HEK293 (cell line): ENCODE results near the gene KRTAP16-1.

ENCODE experiments used
- CTCF ChIA-PET: fragments of 350-600 bp; formaldehyde crosslinking; extraction: SDS; loops from one replicate; lab custom pipeline; 2021; ENCODE audit warnings: antibody characterized with exemption; lab: Yijun Ruan, JAX
- POLR2A ChIA-PET: fragments of 300-600 bp; formaldehyde crosslinking; extraction: SDS; loops from one replicate; lab custom pipeline; 2020; ENCODE audit warnings: antibody characterized with exemption, inconsistent platforms; lab: Yijun Ruan, JAX
- H3K27ac ChIP-seq: fragments of 200-500 bp; sonication (Bioruptor generic); 2 replicates; pipeline ENCODE4 v1.5.1; 2014; ENCODE audit warnings: low read depth, low read length, control low read depth, inconsistent platforms; ENCODE audit errors: extremely low read depth
- H3K36me3 ChIP-seq, 2 experiments: fragments of 200-500 bp in 1 of 2; sonication (Bioruptor generic) in 1 of 2; 1 replicate in 1 of 2; 2 replicates in 1 of 2; pipeline ENCODE4 v1.5.1; 2014 to 2017; ENCODE audit warnings: inconsistent platforms in 2 of 2, low read length in 2 of 2; ENCODE audit not compliant: control insufficient read depth in 2 of 2, insufficient read depth in 1 of 2
- H3K4me1 ChIP-seq: fragments of 200-500 bp; sonication (Bioruptor generic); 2 replicates; pipeline ENCODE4 v1.5.1; 2014; ENCODE audit warnings: mild to moderate bottlenecking, low read length, inconsistent platforms; ENCODE audit not compliant: control insufficient read depth, insufficient read depth
- H3K4me3 ChIP-seq: 2 replicates; pipeline ENCODE4 v1.5.1; 2011; ENCODE audit warnings: low read depth, mild to moderate bottlenecking, control low read depth, low read length, moderate library complexity
- H3K9me3 ChIP-seq: fragments of 200-500 bp; sonication (Bioruptor generic); 2 replicates; pipeline ENCODE4 v1.5.1; 2014; ENCODE audit warnings: low read depth, low read length, inconsistent platforms; ENCODE audit not compliant: control insufficient read depth, insufficient read depth
- EGR2 ChIP-seq: fragments of 450-650 bp; formaldehyde crosslinking; IDR thresholded peaks from 2 replicates; pipeline ENCODE4 v1.5.1; 2016; ENCODE audit warnings: low read depth, missing biosample characterization, missing genetic modification characterization
- GLI4 ChIP-seq: fragments of 450-650 bp; formaldehyde crosslinking; IDR thresholded peaks from 2 replicates; pipeline ENCODE4 v1.5.1; 2016; ENCODE audit warnings: missing biosample characterization, missing genetic modification characterization
- HOXD13 ChIP-seq: sonication (generic); formaldehyde crosslinking; IDR thresholded peaks from 2 replicates; pipeline ENCODE4 v1.8.0; 2022; ENCODE audit warnings: missing genetic modification reagents, borderline replicate concordance
- REPIN1 ChIP-seq: fragments of 450-650 bp; formaldehyde crosslinking; IDR thresholded peaks from 2 replicates; pipeline ENCODE4 v1.5.1; 2017; ENCODE audit warnings: missing biosample characterization, missing genetic modification characterization, low read depth
- SCRT2 ChIP-seq: fragments of 450-650 bp; formaldehyde crosslinking; IDR thresholded peaks from 2 replicates; pipeline ENCODE4 v1.5.1; 2016; ENCODE audit warnings: missing biosample characterization, missing genetic modification characterization
- ZBTB26 ChIP-seq: fragments of 450-650 bp; formaldehyde crosslinking; optimal IDR thresholded peaks from 2 replicates; pipeline ENCODE3; 2016; ENCODE audit warnings: missing biosample characterization, mild to moderate bottlenecking, missing genetic modification characterization
- ZNF10 ChIP-seq: fragments of 450-650 bp; formaldehyde crosslinking; IDR thresholded peaks from 2 replicates; pipeline ENCODE4 v1.5.1; 2017; ENCODE audit warnings: missing biosample characterization, missing genetic modification characterization
- ZNF114 ChIP-seq: fragments of 450-650 bp; formaldehyde crosslinking; IDR thresholded peaks from 2 replicates; pipeline ENCODE4 v1.5.0; 2017; ENCODE audit warnings: missing biosample characterization, missing genetic modification characterization
- ZNF302 ChIP-seq: fragments of 450-650 bp; formaldehyde crosslinking; IDR thresholded peaks from 2 replicates; pipeline ENCODE4 v1.5.1; 2016; ENCODE audit warnings: missing biosample characterization, missing genetic modification characterization, low read depth
- ZNF501 ChIP-seq: fragments of 450-650 bp; formaldehyde crosslinking; IDR thresholded peaks from 2 replicates; pipeline ENCODE4 v1.5.1; 2016; ENCODE audit warnings: missing biosample characterization, missing genetic modification characterization
- ZNF510 ChIP-seq: fragments of 450-650 bp; formaldehyde crosslinking; IDR thresholded peaks from 2 replicates; pipeline ENCODE4 v1.5.1; 2018; ENCODE audit warnings: mild to moderate bottlenecking, missing genetic modification characterization, missing biosample characterization; ENCODE audit not compliant: insufficient replicate concordance
- ZNF514 ChIP-seq: fragments of 450-650 bp; formaldehyde crosslinking; IDR thresholded peaks from 2 replicates; pipeline ENCODE4 v1.5.1; 2016; ENCODE audit warnings: missing biosample characterization, missing genetic modification characterization
- ZNF558 ChIP-seq: fragments of 450-650 bp; formaldehyde crosslinking; IDR thresholded peaks from 2 replicates; pipeline ENCODE4 v1.5.1; 2016; ENCODE audit warnings: missing biosample characterization, missing genetic modification characterization
- ZNF600 ChIP-seq: fragments of 450-650 bp; formaldehyde crosslinking; IDR thresholded peaks from 2 replicates; pipeline ENCODE4 v1.5.1; 2016; ENCODE audit warnings: missing biosample characterization, missing genetic modification characterization
- ZNF621 ChIP-seq: fragments of 450-650 bp; formaldehyde crosslinking; IDR thresholded peaks from 2 replicates; pipeline ENCODE4 v1.5.1; 2017; ENCODE audit warnings: missing biosample characterization, missing genetic modification characterization
- ZNF626 ChIP-seq: fragments of 450-650 bp; sonication (Bioruptor Pico); formaldehyde crosslinking; IDR thresholded peaks from 2 replicates; pipeline ENCODE4 v1.5.1; 2018; ENCODE audit warnings: missing biosample characterization, missing genetic modification characterization, inconsistent platforms
- ZNF677 ChIP-seq: fragments of 450-650 bp; IDR thresholded peaks from 2 replicates; pipeline ENCODE4 v1.5.0; 2018; ENCODE audit warnings: missing biosample characterization, mild to moderate bottlenecking, missing genetic modification characterization, moderate library complexity
- ZNF768 ChIP-seq: fragments of 450-650 bp; formaldehyde crosslinking; IDR thresholded peaks from 2 replicates; pipeline ENCODE4 v1.5.1; 2018; ENCODE audit warnings: missing biosample characterization, mild to moderate bottlenecking, missing genetic modification characterization
- TF ChIP-seq, protein P1 (sequence below): fragments of 450-650 bp; formaldehyde crosslinking; IDR thresholded peaks from 2 replicates; pipeline ENCODE4 v1.5.1; 2016; ENCODE audit warnings: missing biosample characterization, missing genetic modification characterization, borderline replicate concordance
- TF ChIP-seq, protein P2 (sequence below): fragments of 450-650 bp; formaldehyde crosslinking; IDR thresholded peaks from 2 replicates; pipeline ENCODE4 v1.5.1; 2016; ENCODE audit warnings: missing biosample characterization, missing genetic modification characterization, borderline replicate concordance

KRTAP16-1 gene

DNA sequence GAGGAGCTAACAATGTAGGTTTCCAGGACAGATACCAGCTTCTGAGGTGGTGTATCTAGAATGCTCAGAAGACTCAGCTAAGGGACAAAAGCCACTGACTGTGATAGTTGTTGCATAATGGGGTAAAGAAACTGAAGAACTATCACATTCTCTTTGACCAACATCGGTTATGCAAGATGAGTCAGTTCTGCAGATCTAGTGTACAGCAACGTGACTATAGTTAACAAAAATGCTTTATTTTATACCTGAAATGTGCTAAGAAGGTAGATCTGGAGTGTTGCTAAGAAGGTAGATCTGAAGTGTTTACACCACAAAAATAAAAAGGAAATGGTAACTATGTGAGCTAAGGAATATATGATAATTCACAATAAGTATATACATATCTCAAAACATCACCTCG is 41.4 kb downstream of the KRTAP16-1 start (continued):
- TF ChIP-seq EGR2 (no peak), ZBTB26 (tag by site-specific recombination) (no peak), ZNF558 (tag by site-specific recombination) (no peak), ZNF510 (no peak)

DNA sequence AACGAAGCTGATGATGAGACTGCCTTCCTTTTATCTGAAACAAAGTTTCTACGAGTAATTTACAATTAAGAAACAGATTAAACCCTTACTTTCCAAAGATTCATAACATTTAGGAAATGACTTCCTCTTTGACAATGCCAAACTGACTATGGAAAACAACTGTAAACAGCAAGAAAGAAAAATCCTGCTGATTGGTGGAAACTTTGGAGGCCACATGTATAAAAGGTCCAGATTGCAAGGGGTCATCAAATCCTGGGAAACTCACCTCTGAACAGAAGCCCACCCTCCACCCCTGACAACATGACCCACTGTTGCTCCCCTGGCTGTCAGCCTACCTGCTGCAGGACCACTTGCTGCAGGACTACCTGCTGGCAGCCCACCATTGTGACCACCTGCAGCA is 44.0 kb downstream of the KRTAP16-1 start, which contains the start of gene KRTAP9-6:
KRTAP9-6 (plus strand) TSS at position 301 of the 400 bp plus-strand sequence; CDS start at position 301, 0 bp downstream.
- H3K9me3 ChIP-seq, result no peaks in the 10 kb centered on the region
- POLR2A ChIA-PET, result no interaction called here
- TF ChIP-seq ZNF501 (tag by site-specific recombination) (no peak), ZNF677 (tag by site-specific recombination) (no peak), ZNF621 (tag by site-specific recombination) (no peak), ZNF302 (no peak), REPIN1 (tag by site-specific recombination) (no peak), HOXD13 (CRISPR knock-in tag) (no peak), ZNF114 (tag by site-specific recombination) (no peak), ZNF10 (tag by site-specific recombination) (no peak), ZNF626 (tag by site-specific recombination) (no peak), ZNF768 (no peak), ZNF600 (no peak), SCRT2 (no peak), ZNF510 (no peak)
- TF ChIP-seq, protein P1, sequence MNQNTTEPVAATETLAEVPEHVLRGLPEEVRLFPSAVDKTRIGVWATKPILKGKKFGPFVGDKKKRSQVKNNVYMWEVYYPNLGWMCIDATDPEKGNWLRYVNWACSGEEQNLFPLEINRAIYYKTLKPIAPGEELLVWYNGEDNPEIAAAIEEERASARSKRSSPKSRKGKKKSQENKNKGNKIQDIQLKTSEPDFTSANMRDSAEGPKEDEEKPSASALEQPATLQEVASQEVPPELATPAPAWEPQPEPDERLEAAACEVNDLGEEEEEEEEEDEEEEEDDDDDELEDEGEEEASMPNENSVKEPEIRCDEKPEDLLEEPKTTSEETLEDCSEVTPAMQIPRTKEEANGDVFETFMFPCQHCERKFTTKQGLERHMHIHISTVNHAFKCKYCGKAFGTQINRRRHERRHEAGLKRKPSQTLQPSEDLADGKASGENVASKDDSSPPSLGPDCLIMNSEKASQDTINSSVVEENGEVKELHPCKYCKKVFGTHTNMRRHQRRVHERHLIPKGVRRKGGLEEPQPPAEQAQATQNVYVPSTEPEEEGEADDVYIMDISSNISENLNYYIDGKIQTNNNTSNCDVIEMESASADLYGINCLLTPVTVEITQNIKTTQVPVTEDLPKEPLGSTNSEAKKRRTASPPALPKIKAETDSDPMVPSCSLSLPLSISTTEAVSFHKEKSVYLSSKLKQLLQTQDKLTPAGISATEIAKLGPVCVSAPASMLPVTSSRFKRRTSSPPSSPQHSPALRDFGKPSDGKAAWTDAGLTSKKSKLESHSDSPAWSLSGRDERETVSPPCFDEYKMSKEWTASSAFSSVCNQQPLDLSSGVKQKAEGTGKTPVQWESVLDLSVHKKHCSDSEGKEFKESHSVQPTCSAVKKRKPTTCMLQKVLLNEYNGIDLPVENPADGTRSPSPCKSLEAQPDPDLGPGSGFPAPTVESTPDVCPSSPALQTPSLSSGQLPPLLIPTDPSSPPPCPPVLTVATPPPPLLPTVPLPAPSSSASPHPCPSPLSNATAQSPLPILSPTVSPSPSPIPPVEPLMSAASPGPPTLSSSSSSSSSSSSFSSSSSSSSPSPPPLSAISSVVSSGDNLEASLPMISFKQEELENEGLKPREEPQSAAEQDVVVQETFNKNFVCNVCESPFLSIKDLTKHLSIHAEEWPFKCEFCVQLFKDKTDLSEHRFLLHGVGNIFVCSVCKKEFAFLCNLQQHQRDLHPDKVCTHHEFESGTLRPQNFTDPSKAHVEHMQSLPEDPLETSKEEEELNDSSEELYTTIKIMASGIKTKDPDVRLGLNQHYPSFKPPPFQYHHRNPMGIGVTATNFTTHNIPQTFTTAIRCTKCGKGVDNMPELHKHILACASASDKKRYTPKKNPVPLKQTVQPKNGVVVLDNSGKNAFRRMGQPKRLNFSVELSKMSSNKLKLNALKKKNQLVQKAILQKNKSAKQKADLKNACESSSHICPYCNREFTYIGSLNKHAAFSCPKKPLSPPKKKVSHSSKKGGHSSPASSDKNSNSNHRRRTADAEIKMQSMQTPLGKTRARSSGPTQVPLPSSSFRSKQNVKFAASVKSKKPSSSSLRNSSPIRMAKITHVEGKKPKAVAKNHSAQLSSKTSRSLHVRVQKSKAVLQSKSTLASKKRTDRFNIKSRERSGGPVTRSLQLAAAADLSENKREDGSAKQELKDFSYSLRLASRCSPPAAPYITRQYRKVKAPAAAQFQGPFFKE (tag by site-specific recombination), result no peak
- TF ChIP-seq, all 188 proteins: peak for 0
- Histone ChIP-seq H3K4me3 (no peak within 1 kb of the TSS), H3K4me1 (no peaks in the 10 kb centered on the region), H3K27ac (no peak within 1 kb of the TSS), H3K36me3 (no peaks in the 10 kb centered on the region)
- CTCF ChIA-PET, result no interaction called here

- Histone ChIP-seq H3K9me3 (no peaks in the 10 kb centered on the region), H3K4me3 (no peak overlapping the region), H3K27ac (no peak overlapping the region), H3K4me1 (no peaks in the 10 kb centered on the region), H3K36me3 (no peaks in the 10 kb centered on the region)
- CTCF ChIA-PET, result no interaction called here
- POLR2A ChIA-PET, result no interaction called here
- TF ChIP-seq, protein P1 (tag by site-specific recombination), result no peak
- TF ChIP-seq, protein P2, sequence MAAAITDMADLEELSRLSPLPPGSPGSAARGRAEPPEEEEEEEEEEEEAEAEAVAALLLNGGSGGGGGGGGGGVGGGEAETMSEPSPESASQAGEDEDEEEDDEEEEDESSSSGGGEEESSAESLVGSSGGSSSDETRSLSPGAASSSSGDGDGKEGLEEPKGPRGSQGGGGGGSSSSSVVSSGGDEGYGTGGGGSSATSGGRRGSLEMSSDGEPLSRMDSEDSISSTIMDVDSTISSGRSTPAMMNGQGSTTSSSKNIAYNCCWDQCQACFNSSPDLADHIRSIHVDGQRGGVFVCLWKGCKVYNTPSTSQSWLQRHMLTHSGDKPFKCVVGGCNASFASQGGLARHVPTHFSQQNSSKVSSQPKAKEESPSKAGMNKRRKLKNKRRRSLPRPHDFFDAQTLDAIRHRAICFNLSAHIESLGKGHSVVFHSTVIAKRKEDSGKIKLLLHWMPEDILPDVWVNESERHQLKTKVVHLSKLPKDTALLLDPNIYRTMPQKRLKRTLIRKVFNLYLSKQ, result no peak
- TF ChIP-seq ZNF514 (tag by site-specific recombination), result no peak
- TF ChIP-seq GLI4, result no peak
Measured at GRCh38 chr17:41264599-41264998, 44.5 kb downstream of the KRTAP16-1 start.
